D721Med (cell line): Measurements from ENCODE around the gene CYSRT1.

ENCODE experiments used
- DNase-seq: peaks from one replicate; pipeline ENCODE4 v3.0.0; 2011; ENCODE audit warnings: low spot score; ENCODE audit not compliant: insufficient read length
- FAIRE-seq: peaks from 2 replicates; lab custom pipeline; 2011; peaks lifted over from hg19 to GRCh38; lab: Jason Lieb, UNC
- CTCF ChIP-seq: IDR thresholded peaks from 2 replicates; pipeline ENCODE4 v1.5.1; 2012; ENCODE audit warnings: mild to moderate bottlenecking, control low read depth; ENCODE audit not compliant: insufficient read depth; ENCODE audit errors: missing control alignments

The CYSRT1 gene

GRCh38 chr9:137243626-137244485 is 18.9 kb downstream of the CYSRT1 start:
- TF ChIP-seq CTCF, result no peak
- DNase-seq (no peak), FAIRE-seq (no peak)

DNA sequence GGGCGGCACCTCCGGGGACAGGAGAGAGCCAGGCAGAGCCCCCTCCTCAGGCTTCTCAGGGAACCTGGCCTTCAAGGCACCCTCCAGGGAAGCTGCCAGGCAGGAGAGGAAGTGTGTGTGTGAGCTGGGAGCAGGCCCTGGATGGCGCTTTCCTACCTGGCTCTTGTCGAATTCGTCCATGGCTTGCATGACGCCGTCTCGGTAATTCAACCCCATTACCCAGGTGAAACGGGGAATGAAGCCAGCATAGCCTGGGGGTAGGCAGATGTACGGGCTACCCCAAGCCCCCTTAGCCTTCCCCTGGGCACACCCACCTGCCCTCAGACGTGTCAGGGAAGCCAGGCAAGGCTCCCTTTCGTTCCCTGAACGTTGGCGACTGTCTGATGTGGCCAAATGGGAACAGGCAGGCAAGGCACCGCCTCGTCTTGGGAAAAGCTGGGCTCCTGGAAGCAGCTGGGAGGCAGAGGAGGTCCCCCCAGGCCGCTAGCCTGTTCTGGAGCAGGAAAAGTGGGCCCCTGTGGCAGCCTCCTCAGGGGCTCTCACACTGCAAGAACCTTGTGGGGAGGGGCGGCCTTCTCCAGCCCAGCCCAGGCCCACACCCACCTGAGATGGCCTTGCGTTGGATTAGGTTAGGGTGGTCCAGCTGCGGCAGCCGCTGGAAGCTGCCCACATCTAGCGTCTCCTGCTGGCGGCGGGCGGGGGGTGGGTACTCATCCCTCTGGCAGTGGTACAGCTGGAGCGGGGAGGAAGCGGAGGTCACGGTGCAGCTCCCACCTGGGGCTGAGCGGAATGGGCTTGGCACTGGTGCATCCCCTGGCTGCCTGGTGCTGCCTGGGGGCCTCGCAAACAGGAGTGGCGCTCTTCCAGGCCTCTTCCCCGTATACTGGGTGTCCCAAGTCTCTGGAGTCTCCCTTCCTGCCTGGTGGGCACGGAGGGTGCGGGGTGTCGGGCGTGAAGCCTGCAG is 19.8 kb downstream of the CYSRT1 start:
- DNase-seq (no peak), FAIRE-seq (no peak)
- TF ChIP-seq CTCF, result no peak

DNA sequence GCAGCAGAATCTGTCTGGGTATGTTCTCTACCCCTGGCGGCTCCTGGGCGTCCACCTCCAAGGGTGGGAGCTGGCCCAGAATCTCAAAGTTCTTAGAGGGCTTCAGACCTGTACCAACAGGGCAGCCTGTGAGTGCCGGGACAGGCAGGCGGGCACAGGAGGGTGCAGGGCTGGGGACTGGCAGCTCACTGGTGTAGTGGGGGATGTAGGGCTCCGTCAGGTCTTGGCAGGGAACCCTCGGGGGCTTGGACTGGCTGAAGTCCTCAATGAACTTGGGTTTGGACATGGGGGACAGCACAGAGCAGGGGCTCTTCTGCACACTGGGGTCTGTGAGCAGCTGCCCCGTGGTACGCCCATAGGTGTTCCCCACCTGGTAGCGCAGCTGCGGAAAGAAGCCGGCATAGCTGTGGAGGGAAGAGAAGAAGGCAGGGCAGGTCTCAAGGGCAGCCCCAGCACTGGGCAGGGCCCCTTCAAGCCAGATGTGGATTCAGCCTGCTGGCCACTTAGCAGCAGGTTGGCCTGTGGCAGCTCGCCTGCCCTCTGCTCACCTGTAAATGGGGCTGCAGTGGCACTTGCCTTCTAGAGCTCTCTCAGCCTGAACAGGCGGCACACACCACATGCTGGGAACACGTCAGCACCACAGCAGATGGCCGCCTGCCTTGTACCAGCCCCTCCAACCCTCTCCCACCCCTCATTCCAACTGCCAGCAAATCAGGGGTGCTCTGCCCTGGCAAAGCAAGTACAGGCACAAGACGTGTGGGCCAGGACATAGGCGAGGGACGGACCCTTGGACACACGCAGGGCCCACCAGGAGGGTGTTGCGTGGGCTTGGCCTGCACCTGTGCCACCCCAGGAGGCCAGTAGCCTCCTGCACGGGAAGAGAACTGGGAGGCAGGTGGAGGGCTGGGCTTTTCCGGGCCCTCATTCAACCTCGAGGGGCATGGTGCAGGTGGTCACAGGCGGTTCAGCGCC is 20.8 kb downstream of the CYSRT1 start:
- no peak for FAIRE-seq
- DNase-seq, result no peak
- TF ChIP-seq CTCF, result no peak

DNA sequence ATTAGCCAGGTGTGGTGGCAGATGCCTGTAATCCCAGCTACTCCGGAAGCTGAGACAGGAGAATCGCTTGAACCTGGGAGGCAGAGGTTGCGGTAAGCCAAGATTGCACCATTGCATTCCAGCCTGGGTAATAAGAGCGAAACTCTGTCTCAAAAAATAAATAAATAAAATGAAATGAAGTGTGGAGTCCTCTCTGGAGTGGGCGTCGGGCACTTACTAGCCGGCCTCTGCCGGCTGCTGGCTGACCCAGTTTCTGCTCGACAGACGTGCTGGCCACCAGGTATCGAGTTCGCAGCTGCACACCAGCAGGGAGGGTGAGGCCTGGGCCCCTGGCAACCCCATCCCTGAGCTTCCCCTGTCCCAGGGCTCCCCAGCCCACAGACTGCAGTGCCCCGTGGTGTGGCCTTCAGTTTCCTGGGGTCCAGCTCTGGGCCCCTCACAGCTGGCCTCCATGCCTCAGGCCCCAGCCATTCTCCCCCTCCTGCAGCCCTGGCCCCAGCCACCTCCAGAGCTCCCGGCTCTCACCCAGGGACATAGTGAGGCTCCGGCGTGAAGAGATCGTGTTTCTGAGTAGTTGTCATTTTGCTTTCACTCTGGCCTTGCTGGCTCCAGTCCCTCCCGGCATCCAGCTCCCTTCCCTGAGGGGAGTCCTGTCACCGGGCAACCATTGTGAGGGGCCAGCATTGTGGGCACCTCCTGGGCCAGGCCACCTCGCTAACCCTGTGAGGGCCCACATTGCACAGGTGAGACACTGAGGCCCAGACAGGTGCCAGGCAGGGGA is 22.4 kb downstream of the CYSRT1 start:
- no peak for DNase-seq

GRCh38 chr9:137247916-137248175 is 22.9 kb downstream of the CYSRT1 start:
- no peak for FAIRE-seq
- TF ChIP-seq CTCF, result no peak
- no peak for DNase-seq

More for the DNA sequence above, 22.4 kb downstream of the CYSRT1 start:
- TF ChIP-seq CTCF, result no peak
- FAIRE-seq, result no peak
